Body of pancreas (tissue), 4 donors: Measurements from ENCODE around the gene MELTF.

Experiments
- POLR2A ChIP-seq, 3 donors: fragments of 450-650 bp; IDR thresholded peaks; one replicate each; pipeline ENCODE4 v1.6.1; 2016; ENCODE audit warnings: antibody characterized with exemption in 3 of 3, mild to moderate bottlenecking in 2 of 3
- TF ChIP-seq, protein P1 (sequence below), 7 experiments: fragments of 450-650 bp in 4 of 7; fragments of 200-600 bp in 3 of 7; sonication (generic) in 3 of 7; IDR thresholded peaks; one replicate each; pipeline ENCODE4 v1.5.1; 2016 to 2019; ENCODE audit warnings: antibody characterized with exemption in 7 of 7

DNA sequence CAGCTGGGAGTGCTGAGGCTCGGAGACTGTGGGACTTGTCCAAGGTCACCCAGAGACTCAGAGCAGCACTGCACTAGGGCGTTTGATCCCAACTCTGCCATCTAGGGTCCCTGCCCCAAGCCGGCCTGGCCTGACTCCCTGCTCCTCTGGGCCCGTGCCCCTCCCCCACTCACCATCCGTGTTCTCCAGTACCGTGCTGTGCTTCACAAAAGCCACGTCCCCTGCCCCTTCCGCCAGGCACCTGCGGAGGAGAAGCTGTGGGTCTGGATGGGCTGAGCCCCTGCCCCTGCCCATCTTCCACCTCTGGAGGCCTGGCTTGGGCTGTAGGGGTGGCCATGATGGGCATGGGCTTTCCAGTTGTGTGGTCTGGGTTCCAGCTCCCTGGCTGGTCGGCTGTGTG, 8.4 kb downstream of the MELTF start:
- no peak for TF ChIP-seq POLR2A (IDR thresholded peaks at IDR 0.05)
- TF ChIP-seq, protein P1, sequence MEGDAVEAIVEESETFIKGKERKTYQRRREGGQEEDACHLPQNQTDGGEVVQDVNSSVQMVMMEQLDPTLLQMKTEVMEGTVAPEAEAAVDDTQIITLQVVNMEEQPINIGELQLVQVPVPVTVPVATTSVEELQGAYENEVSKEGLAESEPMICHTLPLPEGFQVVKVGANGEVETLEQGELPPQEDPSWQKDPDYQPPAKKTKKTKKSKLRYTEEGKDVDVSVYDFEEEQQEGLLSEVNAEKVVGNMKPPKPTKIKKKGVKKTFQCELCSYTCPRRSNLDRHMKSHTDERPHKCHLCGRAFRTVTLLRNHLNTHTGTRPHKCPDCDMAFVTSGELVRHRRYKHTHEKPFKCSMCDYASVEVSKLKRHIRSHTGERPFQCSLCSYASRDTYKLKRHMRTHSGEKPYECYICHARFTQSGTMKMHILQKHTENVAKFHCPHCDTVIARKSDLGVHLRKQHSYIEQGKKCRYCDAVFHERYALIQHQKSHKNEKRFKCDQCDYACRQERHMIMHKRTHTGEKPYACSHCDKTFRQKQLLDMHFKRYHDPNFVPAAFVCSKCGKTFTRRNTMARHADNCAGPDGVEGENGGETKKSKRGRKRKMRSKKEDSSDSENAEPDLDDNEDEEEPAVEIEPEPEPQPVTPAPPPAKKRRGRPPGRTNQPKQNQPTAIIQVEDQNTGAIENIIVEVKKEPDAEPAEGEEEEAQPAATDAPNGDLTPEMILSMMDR (IDR thresholded peaks at IDR 0.05): no peak
